DND-41 (cell line): ENCODE measurements around the gene ATP13A1.
A peak's percentile ranks its signal among the peaks of the same experiment; 100 is the strongest.
"Not testable (repeated sequence)": the region's sequence is repeated elsewhere in the genome, so short reads cannot be mapped to it uniquely, and the experiment has no call there.

Experiments used
- ATAC-seq: fragments of 200-7000 bp; cut with Tn5 transposase; 3 replicates; pipeline ENCODE4 v1.9.1; 2021; ENCODE audit warnings: low read depth; ENCODE audit not compliant: insufficient read depth
- DNase-seq: peaks from one replicate; pipeline ENCODE4 v3.0.0-alpha.2; 2020
- H2AFZ ChIP-seq: 2 replicates; pipeline ENCODE4 v1.6.0; 2012; ENCODE audit warnings: low read depth, low read length
- H3K27ac ChIP-seq: 2 replicates; pipeline ENCODE4 v1.5.1; 2012; ENCODE audit warnings: low read length, inconsistent platforms
- H3K27me3 ChIP-seq: fragments of 200-600 bp; sonication (generic); 2 replicates; pipeline ENCODE4 v1.6.0; 2012; ENCODE audit warnings: low read length, mild to moderate bottlenecking, inconsistent platforms; ENCODE audit not compliant: insufficient read depth, poor library complexity
- H3K36me3 ChIP-seq: 2 replicates; pipeline ENCODE4 v1.5.1; 2012; ENCODE audit warnings: low read length, inconsistent platforms; ENCODE audit not compliant: insufficient read depth
- H3K4me1 ChIP-seq: 2 replicates; pipeline ENCODE4 v1.5.1; 2012; ENCODE audit warnings: mild to moderate bottlenecking, low read length; ENCODE audit not compliant: insufficient read depth
- H3K4me2 ChIP-seq: 2 replicates; pipeline ENCODE4 v1.6.0; 2012; ENCODE audit warnings: mild to moderate bottlenecking, moderate library complexity, low read length, inconsistent platforms; ENCODE audit not compliant: insufficient read depth
- H3K4me3 ChIP-seq, 2 experiments: fragments of 200-600 bp in 1 of 2; shearing (Covaris generic) in 1 of 2; 2 replicates each; pipeline ENCODE4 v1.5.1; 2012 to 2016; ENCODE audit warnings: inconsistent platforms in 2 of 2, low read length in 2 of 2, mild to moderate bottlenecking in 2 of 2, low read depth in 1 of 2, moderate library complexity in 1 of 2
- H3K79me2 ChIP-seq: 2 replicates; pipeline ENCODE4 v1.6.0; 2012; ENCODE audit warnings: low read length, inconsistent platforms; ENCODE audit not compliant: insufficient read depth
- H3K9ac ChIP-seq: 2 replicates; pipeline ENCODE4 v1.6.0; 2012; ENCODE audit warnings: low read depth, mild to moderate bottlenecking, inconsistent platforms, low read length, moderate library complexity
- H3K9me3 ChIP-seq: 2 replicates; pipeline ENCODE4 v1.5.1; 2012; ENCODE audit warnings: low read length, moderate library complexity, mild to moderate bottlenecking, inconsistent platforms; ENCODE audit not compliant: insufficient read depth, severe bottlenecking
- H4K20me1 ChIP-seq: 2 replicates; pipeline ENCODE4 v1.6.0; 2012; ENCODE audit warnings: low read length; ENCODE audit not compliant: insufficient read depth
- CTCF ChIP-seq: IDR thresholded peaks from 2 replicates; pipeline ENCODE4 v1.5.1; 2012; ENCODE audit warnings: borderline replicate concordance, low read length, moderate library complexity, mild to moderate bottlenecking; ENCODE audit not compliant: poor library complexity, severe bottlenecking; ENCODE audit errors: extremely low read depth
- EZH2 ChIP-seq: IDR thresholded peaks from 3 replicates; pipeline ENCODE4 v1.6.1; 2012; ENCODE audit warnings: borderline replicate concordance, low read depth, mild to moderate bottlenecking, moderate library complexity, low read length, inconsistent platforms; ENCODE audit not compliant: severe bottlenecking

The ATP13A1 gene

GRCh38 chr19:19668230-19669012, 4.9 kb upstream of the ATP13A1 start, which contains the start of gene ZNF101:
ZNF101 (plus strand) TSS chr19:19668839; CDS start chr19:19668964, 125 bp downstream.
- peaks cover 84% of the 10 kb centered on the region for H3K79me2 ChIP-seq

GRCh38 chr19:19665420-19665948, 2.0 kb upstream of the ATP13A1 start:
- H3K27ac ChIP-seq: peak overlapping the region; percentile 97
- H3K9me3 ChIP-seq: peaks cover 10% of the 10 kb centered on the region
- H2AFZ ChIP-seq: not testable (repeated sequence)

More at GRCh38 chr19:19668230-19669012, 4.9 kb upstream of the ATP13A1 start, which contains the start of gene ZNF101:
- Histone ChIP-seq H3K4me2 (peak within 1 kb of the TSS; percentile 69), H3K4me3 (peak within 1 kb of the TSS; percentile 83 to 97), H4K20me1 (peaks cover 25% of the 10 kb centered on the region), H3K9ac (peak within 1 kb of the TSS; percentile 100), H3K9me3 (peaks cover 19% of the 10 kb centered on the region), H3K27ac (peak within 1 kb of the TSS; percentile 97), H3K36me3 (peaks cover 45% of the 10 kb centered on the region), H2AFZ (peak within 1 kb of the TSS; percentile 63), H3K4me1 (peaks cover 74% of the 10 kb centered on the region), H3K27me3 (no peaks in the 10 kb centered on the region)
- no peak for TF ChIP-seq CTCF
- no peak for TF ChIP-seq EZH2
- peak; percentile 73 for ATAC-seq
- peak; percentile 98 for DNase-seq

GRCh38 chr19:19662871-19663255, 613 bp downstream of the ATP13A1 start:
- Histone ChIP-seq H3K27me3 (no peaks in the 10 kb centered on the region), H2AFZ (peak overlapping the region; percentile 63), H3K4me3 (peak overlapping the region; percentile 76 to 93), H3K36me3 (peaks cover 47% of the 10 kb centered on the region), H3K79me2 (peaks cover 89% of the 10 kb centered on the region), H4K20me1 (peaks cover 32% of the 10 kb centered on the region), H3K4me2 (peak overlapping the region; percentile 94), H3K4me1 (peaks cover 54% of the 10 kb centered on the region), H3K9me3 (peaks cover 3% of the 10 kb centered on the region), H3K27ac (peak overlapping the region; percentile 90), H3K9ac (peak overlapping the region; percentile 94)
- DNase-seq: no peak
- 0 out of 3 replicates have a peak, but pooled peaks have one; percentile 0 for ATAC-seq
- TF ChIP-seq CTCF (no peak), EZH2 (no peak)

More at GRCh38 chr19:19665420-19665948, 2.0 kb upstream of the ATP13A1 start:
- Histone ChIP-seq H4K20me1 (peaks cover 30% of the 10 kb centered on the region), H3K4me3 (peak overlapping the region in 1 of 2 experiments; percentile 33; a peak in 2 of 4 replicates), H3K79me2 (peaks cover 83% of the 10 kb centered on the region), H3K9ac (peak overlapping the region; percentile 100; the same call in 1 of the 2 replicates), H3K4me1 (peaks cover 68% of the 10 kb centered on the region), H3K4me2 (peak overlapping the region; percentile 19; the same call in 1 of the 2 replicates), H3K36me3 (peaks cover 40% of the 10 kb centered on the region)
- not testable (repeated sequence) for DNase-seq, ATAC-seq, H3K27me3 ChIP-seq

GRCh38 chr19:19662344-19662743, 1.1 kb downstream of the ATP13A1 start:
- peaks cover 52% of the 10 kb centered on the region for H3K36me3 ChIP-seq

More at GRCh38 chr19:19662344-19662743, 1.1 kb downstream of the ATP13A1 start:
- Histone ChIP-seq H3K9ac (peak overlapping the region; percentile 94), H3K27ac (peak overlapping the region; percentile 90), H3K9me3 (peaks cover under 1% of the 10 kb centered on the region), H3K4me3 (peak overlapping the region; percentile 76 to 93; a peak in 3 of 4 replicates), H2AFZ (no peak overlapping the region), H4K20me1 (peaks cover 35% of the 10 kb centered on the region), H3K27me3 (no peaks in the 10 kb centered on the region), H3K4me1 (peaks cover 48% of the 10 kb centered on the region), H3K4me2 (peak overlapping the region; percentile 94), H3K79me2 (peaks cover 92% of the 10 kb centered on the region)
- DNase-seq (no peak), ATAC-seq (no peak)
- TF ChIP-seq EZH2 (no peak), CTCF (no peak)
